NK-92 (cell line): ENCODE measurements around the gene MAGEB6.
"Not testable (repeated sequence)": the region's sequence is repeated elsewhere in the genome, so short reads cannot be mapped to it uniquely, and the experiment has no call there.

ENCODE experiments used
- DNase-seq: peaks from one replicate; lab custom pipeline; 2025; ENCODE audit not compliant: unreplicated experiment; lab: John Stamatoyannopoulos, UW

The MAGEB6 gene

DNA sequence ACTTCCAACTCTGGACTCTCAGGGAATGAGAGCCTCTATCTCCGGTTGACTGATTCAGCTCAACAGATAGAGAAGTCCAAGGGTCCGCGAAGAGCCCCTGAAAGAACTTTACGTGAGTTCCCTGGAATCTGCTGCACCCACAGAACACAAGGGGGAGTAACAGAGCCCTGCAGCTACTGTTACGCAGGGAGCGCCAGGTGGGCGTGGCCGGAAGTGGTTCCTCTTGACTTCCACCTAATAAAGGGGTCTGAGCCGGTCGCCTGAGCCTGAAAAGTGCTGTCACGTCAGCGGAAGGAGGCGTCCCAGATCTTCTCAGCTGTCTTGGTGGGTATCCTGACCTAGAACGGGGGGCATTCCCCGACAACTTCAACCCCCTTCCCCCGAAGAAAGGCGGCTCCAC, at the start of gene MAGEB6:
MAGEB6 (plus strand) TSS at position 237 of the 400 bp plus-strand sequence. CDS start 1,407 bp downstream, outside the sequence.
- no peak for DNase-seq

GRCh38 chrX:26146024-26146423, 46.2 kb upstream of the MAGEB6 start:
- no peak for DNase-seq

DNA sequence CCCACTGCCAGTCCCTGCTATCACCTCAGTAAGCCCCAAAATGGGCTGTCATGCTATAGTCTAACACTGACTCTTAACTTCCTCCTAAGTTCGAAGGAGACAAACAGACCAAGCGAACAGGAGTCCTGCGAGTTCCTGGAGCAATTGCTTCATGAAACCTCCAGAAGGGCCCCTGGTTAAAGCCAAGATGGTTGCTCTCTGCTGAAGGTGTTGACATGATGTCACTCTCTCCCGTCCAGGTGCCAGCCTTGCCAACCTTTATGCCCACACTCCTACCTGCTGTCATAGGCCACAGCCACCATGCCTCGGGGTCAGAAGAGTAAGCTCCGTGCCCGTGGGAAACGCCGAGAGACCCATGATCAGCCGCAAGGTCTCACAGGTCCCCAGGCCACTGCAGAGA, 31.9 kb upstream of the MAGEB6 start, which contains the start of gene MAGEB6B:
MAGEB6B (plus strand) TSS at position 301 of the 400 bp plus-strand sequence; CDS start at position 301, 0 bp downstream.
- no peak for DNase-seq

DNA sequence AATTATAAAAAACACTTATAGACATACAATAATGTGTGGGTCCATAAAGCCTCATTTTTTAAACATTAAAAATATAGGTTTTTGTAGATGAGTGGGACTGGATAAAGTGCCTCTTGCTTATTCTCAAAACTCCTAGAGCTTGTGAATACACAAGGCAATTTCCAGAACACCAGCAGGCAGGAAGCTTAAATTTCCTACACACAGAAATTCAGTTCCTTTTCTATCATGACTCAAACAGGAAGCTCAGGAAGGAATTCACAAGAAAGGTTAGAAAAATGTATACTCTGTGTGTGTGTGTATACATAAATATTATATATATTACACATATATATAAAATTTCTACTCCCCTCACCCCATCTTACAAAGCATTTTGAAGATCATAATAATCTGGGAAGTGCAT, 11.3 kb downstream of the MAGEB6 start:
- DNase-seq = no peak

GRCh38 chrX:26204717-26205116, 12.5 kb downstream of the MAGEB6 start:
- not testable (repeated sequence) for DNase-seq

DNA sequence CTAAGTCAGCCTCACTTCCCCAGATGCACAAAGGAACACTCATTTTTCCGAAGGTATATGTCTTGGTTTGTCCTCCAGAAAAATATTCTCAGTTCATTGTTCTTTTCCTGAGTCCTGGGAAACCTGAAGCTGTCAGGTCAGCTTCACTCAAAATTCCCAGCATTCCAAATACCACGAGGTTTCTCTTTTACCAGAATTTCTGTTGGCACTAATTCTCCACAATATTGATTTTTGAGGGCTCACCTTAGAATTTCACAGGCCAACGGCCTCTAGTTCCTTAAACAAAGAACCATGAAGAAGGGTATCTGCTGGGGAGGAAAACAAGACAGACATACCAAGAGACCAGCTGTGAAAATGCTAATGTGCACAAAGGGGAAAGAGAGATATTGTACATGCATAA, 15.8 kb downstream of the MAGEB6 start:
- no peak for DNase-seq

GRCh38 chrX:26215869-26216268, 23.6 kb downstream of the MAGEB6 start, which contains the start of gene MAGEB5:
Gene MAGEB5 (plus strand): TSS chrX:26216169. CDS start chrX:26217302, 1,133 bp downstream.
- DNase-seq = no peak

DNA sequence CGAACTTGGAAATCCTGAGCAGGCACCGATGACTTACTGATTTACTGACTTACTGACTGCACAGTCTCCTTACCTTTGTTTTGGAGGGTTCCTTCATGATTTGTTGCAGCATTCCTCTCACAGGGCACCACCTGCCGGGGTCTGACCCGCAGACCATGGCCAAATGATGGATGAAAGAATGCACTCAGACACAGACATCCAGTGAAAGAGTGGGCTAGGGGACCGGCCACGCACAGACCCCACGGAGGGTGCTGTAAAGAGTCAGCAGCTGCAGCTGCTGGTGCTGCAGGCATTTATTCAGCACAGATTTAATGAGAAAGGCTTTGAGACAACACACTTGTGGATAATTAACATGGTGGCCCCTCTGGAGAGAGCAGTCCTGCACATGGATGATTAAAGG, 27.1 kb downstream of the MAGEB6 start:
- DNase-seq = no peak

- DNase-seq = no peak
Observed at GRCh38 chrX:26234177-26234576, 41.9 kb downstream of the MAGEB6 start.
